Neural progenitor cell (in vitro differentiated cells): ENCODE results near the gene THOC5. TPM values are rescaled to one million over a fixed set of nuclear protein-coding genes. Genes with fewer than 3 reads are reported as not detected.

Experiments used
- DNase-seq: peaks from one replicate; pipeline ENCODE4 v3.0.0-alpha.2; 2016; ENCODE audit warnings: low spot score
- H2AFZ ChIP-seq: fragments of 200-600 bp; sonication (generic); replicated peaks from 2 replicates; pipeline ENCODE4 v1.6.1; 2016; ENCODE audit warnings: antibody characterized with exemption
- H3F3A ChIP-seq: fragments of 200-600 bp; sonication (generic); 2 replicates; pipeline ENCODE4 v1.6.1; 2016; ENCODE audit warnings: antibody characterized with exemption, low read depth
- H3K27ac ChIP-seq: fragments of 200-600 bp; sonication (generic); 2 replicates; pipeline ENCODE4 v1.5.1; 2016; ENCODE audit warnings: mild to moderate bottlenecking
- H3K27me3 ChIP-seq: fragments of 200-600 bp; sonication (generic); 2 replicates; pipeline ENCODE4 v1.6.1; 2016; ENCODE audit warnings: mild to moderate bottlenecking, moderate library complexity
- H3K36me3 ChIP-seq: fragments of 200-600 bp; sonication (generic); 2 replicates; pipeline ENCODE4 v1.5.1; 2016
- H3K4me1 ChIP-seq: fragments of 200-600 bp; sonication (generic); 2 replicates; pipeline ENCODE4 v1.6.1; 2016; ENCODE audit warnings: mixed run types
- H3K4me2 ChIP-seq: fragments of 200-600 bp; sonication (generic); 2 replicates; pipeline ENCODE4 v1.6.1; 2016
- H3K4me3 ChIP-seq: fragments of 200-600 bp; sonication (generic); 2 replicates; pipeline ENCODE4 v1.5.1; 2016
- H3K79me2 ChIP-seq: fragments of 200-600 bp; sonication (generic); 2 replicates; pipeline ENCODE4 v1.6.1; 2016; ENCODE audit warnings: low read depth
- H3K9ac ChIP-seq: fragments of 200-600 bp; sonication (generic); 2 replicates; pipeline ENCODE4 v1.6.1; 2016
- H3K9me3 ChIP-seq: fragments of 200-600 bp; sonication (generic); 2 replicates; pipeline ENCODE4 v1.5.1; 2016; ENCODE audit warnings: low read depth
- H4K20me1 ChIP-seq: fragments of 200-600 bp; sonication (generic); 2 replicates; pipeline ENCODE4 v1.6.1; 2016; ENCODE audit warnings: low read depth
- H3K27ac Mint-ChIP-seq: 3 replicates; pipeline ENCODE4 v1.8.0; 2021; ENCODE audit warnings: mixed read lengths
- H3K27me3 Mint-ChIP-seq: 2 replicates; pipeline ENCODE4 v1.8.0; 2022; ENCODE audit warnings: low read depth, mild to moderate bottlenecking, inconsistent platforms, moderate library complexity, mixed read lengths; ENCODE audit not compliant: insufficient read depth
- H3K36me3 Mint-ChIP-seq: 3 replicates; pipeline ENCODE4 v1.8.0; 2021; ENCODE audit warnings: mixed read lengths
- H3K4me1 Mint-ChIP-seq: 3 replicates; pipeline ENCODE4 v1.8.0; 2021; ENCODE audit warnings: mixed read lengths
- H3K4me3 Mint-ChIP-seq: 3 replicates; pipeline ENCODE4 v1.8.0; 2021; ENCODE audit warnings: mild to moderate bottlenecking, moderate library complexity, mixed read lengths
- H3K9me3 Mint-ChIP-seq: 3 replicates; pipeline ENCODE4 v1.8.0; 2020; ENCODE audit warnings: mixed read lengths
- EZH2 ChIP-seq: fragments of 200-600 bp; sonication (generic); IDR thresholded peaks from 2 replicates; pipeline ENCODE4 v1.6.1; 2017; ENCODE audit warnings: antibody characterized with exemption, mild to moderate bottlenecking, moderate library complexity
- EZH2phosphoT487 ChIP-seq: fragments of 200-600 bp; sonication (generic); IDR thresholded peaks from 2 replicates; pipeline ENCODE4 v1.6.1; 2017; ENCODE audit warnings: antibody characterized with exemption
- total RNA-seq: library from RNA; depleted of rRNA; stranded (reverse); fragments of >200 nt; gene quantifications from 2 replicates; pipeline ENCODE4 v1.2.3, GENCODE V29; 2015; ENCODE audit warnings: low replicate concordance
- TF ChIP-seq, protein P1 (sequence below): fragments of 200-600 bp; sonication (generic); IDR thresholded peaks from 2 replicates; pipeline ENCODE4 v1.5.1; 2017; ENCODE audit warnings: antibody characterized with exemption, mild to moderate bottlenecking

THOC5 gene
- total RNA-seq, 1 donor from 2014 or later = 42.9 TPM

DNA sequence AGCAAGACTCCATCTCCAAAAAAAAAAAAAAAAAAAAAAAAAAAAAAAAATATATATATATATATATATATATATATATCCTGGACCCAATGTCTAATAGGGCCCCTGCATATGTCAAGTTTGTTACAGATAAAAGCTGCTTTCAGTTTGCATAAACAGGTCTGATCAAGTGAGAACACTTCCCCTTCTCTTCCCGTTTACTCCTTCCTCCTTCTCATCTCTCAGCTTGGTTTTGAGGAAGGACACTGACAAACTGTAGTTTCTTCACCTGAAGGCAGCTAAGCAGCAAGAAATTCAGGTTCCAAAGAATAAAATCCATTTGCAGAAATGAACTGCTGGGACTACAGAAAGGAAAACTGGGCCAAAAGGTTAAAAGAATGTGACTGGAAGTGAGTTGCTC, 11.7 kb downstream of the THOC5 start:
- no peak overlapping the region for H3K4me3 ChIP-seq
- no peak overlapping the region for H3K27ac Mint-ChIP-seq
- H3K4me3 Mint-ChIP-seq = no peak overlapping the region
- H3K79me2 ChIP-seq = no peaks in the 10 kb centered on the region
- H3F3A ChIP-seq = no peaks in the 10 kb centered on the region
- TF ChIP-seq, protein P1, sequence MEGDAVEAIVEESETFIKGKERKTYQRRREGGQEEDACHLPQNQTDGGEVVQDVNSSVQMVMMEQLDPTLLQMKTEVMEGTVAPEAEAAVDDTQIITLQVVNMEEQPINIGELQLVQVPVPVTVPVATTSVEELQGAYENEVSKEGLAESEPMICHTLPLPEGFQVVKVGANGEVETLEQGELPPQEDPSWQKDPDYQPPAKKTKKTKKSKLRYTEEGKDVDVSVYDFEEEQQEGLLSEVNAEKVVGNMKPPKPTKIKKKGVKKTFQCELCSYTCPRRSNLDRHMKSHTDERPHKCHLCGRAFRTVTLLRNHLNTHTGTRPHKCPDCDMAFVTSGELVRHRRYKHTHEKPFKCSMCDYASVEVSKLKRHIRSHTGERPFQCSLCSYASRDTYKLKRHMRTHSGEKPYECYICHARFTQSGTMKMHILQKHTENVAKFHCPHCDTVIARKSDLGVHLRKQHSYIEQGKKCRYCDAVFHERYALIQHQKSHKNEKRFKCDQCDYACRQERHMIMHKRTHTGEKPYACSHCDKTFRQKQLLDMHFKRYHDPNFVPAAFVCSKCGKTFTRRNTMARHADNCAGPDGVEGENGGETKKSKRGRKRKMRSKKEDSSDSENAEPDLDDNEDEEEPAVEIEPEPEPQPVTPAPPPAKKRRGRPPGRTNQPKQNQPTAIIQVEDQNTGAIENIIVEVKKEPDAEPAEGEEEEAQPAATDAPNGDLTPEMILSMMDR = no peak
- TF ChIP-seq EZH2phosphoT487 (no peak), EZH2 (no peak)
- no peaks in the 10 kb centered on the region for H4K20me1 ChIP-seq
- DNase-seq = no peak
- no peaks in the 10 kb centered on the region for H3K27me3 ChIP-seq
- no peak overlapping the region for H3K9ac ChIP-seq
- no peak overlapping the region for H2AFZ ChIP-seq
- H3K27me3 Mint-ChIP-seq = peaks cover 2% of the 10 kb centered on the region
- H3K4me1 ChIP-seq = no peaks in the 10 kb centered on the region
- no peaks in the 10 kb centered on the region for H3K36me3 ChIP-seq
- H3K4me1 Mint-ChIP-seq = no peaks in the 10 kb centered on the region
- no peak overlapping the region for H3K4me2 ChIP-seq
- peaks cover 27% of the 10 kb centered on the region for H3K36me3 Mint-ChIP-seq
- no peak overlapping the region for H3K27ac ChIP-seq
- no peaks in the 10 kb centered on the region for H3K9me3 Mint-ChIP-seq
- H3K9me3 ChIP-seq = no peaks in the 10 kb centered on the region

DNA sequence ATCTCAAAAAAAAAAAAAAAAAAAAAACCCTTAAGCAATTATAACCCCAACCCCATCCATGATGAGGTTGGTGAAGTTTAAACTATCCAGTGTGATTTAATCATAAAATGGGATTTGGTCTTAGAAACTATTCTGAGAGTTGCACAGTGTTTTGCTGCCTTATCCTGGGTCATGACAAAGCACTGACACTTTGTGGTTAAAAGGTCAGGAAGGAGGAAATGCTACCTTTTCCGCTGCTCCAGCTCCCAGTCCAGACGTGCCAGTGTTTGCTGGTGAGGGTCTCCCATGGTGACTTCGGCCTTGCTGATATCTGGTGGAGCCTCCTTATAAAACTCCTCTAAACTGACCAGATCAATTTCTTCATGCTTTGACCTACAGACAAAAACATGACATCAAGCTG, 14.5 kb downstream of the THOC5 start:
- H3K4me3 ChIP-seq = no peak overlapping the region
- Mint-ChIP-seq H3K36me3 (peaks cover 40% of the 10 kb centered on the region), H3K27ac (no peak overlapping the region)

DNA sequence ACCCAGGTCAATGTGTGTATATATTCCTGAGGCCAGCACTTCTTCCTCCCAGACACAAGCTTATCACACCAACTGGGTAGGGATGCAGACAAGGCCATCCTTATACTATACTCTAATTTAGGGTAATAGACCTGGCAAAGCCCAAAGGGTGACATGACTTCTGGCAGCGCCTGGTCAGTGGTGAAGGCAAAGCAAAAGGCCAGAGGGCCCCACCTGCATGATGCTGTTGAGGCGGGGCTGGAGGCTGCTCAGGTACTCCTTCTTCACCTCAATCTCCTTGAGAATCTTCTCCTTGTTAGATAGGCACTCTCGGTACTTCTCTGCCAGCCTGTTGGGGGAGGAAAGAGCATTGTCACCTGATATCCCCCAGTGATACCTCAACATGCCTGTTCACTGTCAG, 17.1 kb downstream of the THOC5 start:
- peaks cover 43% of the 10 kb centered on the region for H3K36me3 Mint-ChIP-seq
- no peak overlapping the region for H3K9ac ChIP-seq

More for the DNA sequence above, 14.5 kb downstream of the THOC5 start:
- no peak for DNase-seq
- Histone ChIP-seq H3K79me2 (no peaks in the 10 kb centered on the region), H3K4me2 (no peak overlapping the region), H3K9me3 (no peaks in the 10 kb centered on the region), H3K27ac (no peak overlapping the region), H4K20me1 (no peaks in the 10 kb centered on the region), H3F3A (no peaks in the 10 kb centered on the region), H3K4me1 (no peaks in the 10 kb centered on the region), H3K36me3 (peaks cover 4% of the 10 kb centered on the region), H3K27me3 (no peaks in the 10 kb centered on the region), H3K9ac (no peak overlapping the region), H2AFZ (no peak overlapping the region)
- no peaks in the 10 kb centered on the region for H3K9me3 Mint-ChIP-seq
- H3K27me3 Mint-ChIP-seq = no peaks in the 10 kb centered on the region
- H3K4me1 Mint-ChIP-seq = no peaks in the 10 kb centered on the region
- TF ChIP-seq EZH2phosphoT487 (no peak), EZH2 (no peak)
- TF ChIP-seq, protein P1 = no peak
- H3K4me3 Mint-ChIP-seq = no peak overlapping the region

More for the DNA sequence above, 17.1 kb downstream of the THOC5 start:
- no peak overlapping the region for H3K4me3 ChIP-seq
- Mint-ChIP-seq H3K27me3 (no peaks in the 10 kb centered on the region), H3K4me3 (no peak overlapping the region), H3K4me1 (no peaks in the 10 kb centered on the region), H3K9me3 (no peaks in the 10 kb centered on the region), H3K27ac (no peak overlapping the region)
- no peak overlapping the region for H2AFZ ChIP-seq
- no peaks in the 10 kb centered on the region for H4K20me1 ChIP-seq
- H3K27ac ChIP-seq = no peak overlapping the region
- no peaks in the 10 kb centered on the region for H3F3A ChIP-seq
- DNase-seq = no peak
- H3K9me3 ChIP-seq = no peaks in the 10 kb centered on the region
- H3K79me2 ChIP-seq = no peaks in the 10 kb centered on the region
- no peaks in the 10 kb centered on the region for H3K4me1 ChIP-seq
- H3K4me2 ChIP-seq = no peak overlapping the region
- TF ChIP-seq EZH2 = no peak
- TF ChIP-seq, protein P1 = no peak
- TF ChIP-seq EZH2phosphoT487 = no peak
- H3K36me3 ChIP-seq = peaks cover 4% of the 10 kb centered on the region
- H3K27me3 ChIP-seq = no peaks in the 10 kb centered on the region
